Natural killer cell treated with Interleukin-12 subunit alpha and Interleukin-12 subunit beta and Interleukin-15 and Interleukin-18, amount 100 ng/mL, for 72 hours (primary cell): Measurements from ENCODE around the gene ALG12. TPM values are rescaled to one million over a fixed set of nuclear protein-coding genes. Genes with fewer than 3 reads are reported as not detected.
A peak's percentile ranks its signal among the peaks of the same experiment; 100 is the strongest.
"Not testable (repeated sequence)": the region's sequence is repeated elsewhere in the genome, so short reads cannot be mapped to it uniquely, and the experiment has no call there.

Experiments
- ATAC-seq, 2 donors: fragments of 150-1000 bp; cut with Tn5 transposase in 1 of 2; sonication (Bioruptor Pico), chemical (Tn5 transposase) in 1 of 2; 2 replicates each; pipeline ENCODE4 v1.10.0; 2021
- DNase-seq: peaks from one replicate; pipeline ENCODE4 v3.0.0; 2022; ENCODE audit warnings: low spot score
- H3K27ac Mint-ChIP-seq, 2 donors: 1 replicate in 1 of 2; 2 replicates in 1 of 2; pipeline ENCODE4 v1.8.0; 2022; ENCODE audit warnings: mixed read lengths in 2 of 2, mild to moderate bottlenecking in 1 of 2, moderate library complexity in 1 of 2
- H3K27me3 Mint-ChIP-seq, 2 donors: 1 replicate in 1 of 2; 2 replicates in 1 of 2; pipeline ENCODE4 v1.8.0; 2022; ENCODE audit warnings: mixed read lengths in 2 of 2
- H3K36me3 Mint-ChIP-seq: one replicate; pipeline ENCODE4 v1.8.0; 2022; ENCODE audit warnings: mixed read lengths
- H3K4me1 Mint-ChIP-seq, 2 donors: 1 replicate in 1 of 2; 2 replicates in 1 of 2; pipeline ENCODE4 v1.8.0; 2022; ENCODE audit warnings: low read depth in 2 of 2, mixed read lengths in 2 of 2, mild to moderate bottlenecking in 1 of 2
- H3K4me3 Mint-ChIP-seq: one replicate; pipeline ENCODE4 v1.8.0; 2022; ENCODE audit warnings: mixed read lengths
- H3K9me3 Mint-ChIP-seq: 2 replicates; pipeline ENCODE4 v1.8.0; 2022; ENCODE audit warnings: mixed read lengths
- total RNA-seq, 2 donors: library from RNA; stranded (reverse); gene quantifications; one replicate each; pipeline ENCODE4 v1.2.3, GENCODE V29; 2022

ALG12 gene
- total RNA-seq, 2 donors from 2014 or later = 19.3 to 22.9 TPM

- DNase-seq, H3K36me3 Mint-ChIP-seq, H3K27ac Mint-ChIP-seq, ATAC-seq, H3K9me3 Mint-ChIP-seq: not testable (repeated sequence)
- Mint-ChIP-seq H3K4me3 (peak overlapping the region; percentile 58), H3K27me3 (peaks cover 13 to 17% of the 10 kb centered on the region in 2 donors), H3K4me1 (peaks cover 22 to 27% of the 10 kb centered on the region in 2 donors)
Observed at GRCh38 chr22:49852568-49852897, 65.7 kb downstream of the ALG12 start.

DNA sequence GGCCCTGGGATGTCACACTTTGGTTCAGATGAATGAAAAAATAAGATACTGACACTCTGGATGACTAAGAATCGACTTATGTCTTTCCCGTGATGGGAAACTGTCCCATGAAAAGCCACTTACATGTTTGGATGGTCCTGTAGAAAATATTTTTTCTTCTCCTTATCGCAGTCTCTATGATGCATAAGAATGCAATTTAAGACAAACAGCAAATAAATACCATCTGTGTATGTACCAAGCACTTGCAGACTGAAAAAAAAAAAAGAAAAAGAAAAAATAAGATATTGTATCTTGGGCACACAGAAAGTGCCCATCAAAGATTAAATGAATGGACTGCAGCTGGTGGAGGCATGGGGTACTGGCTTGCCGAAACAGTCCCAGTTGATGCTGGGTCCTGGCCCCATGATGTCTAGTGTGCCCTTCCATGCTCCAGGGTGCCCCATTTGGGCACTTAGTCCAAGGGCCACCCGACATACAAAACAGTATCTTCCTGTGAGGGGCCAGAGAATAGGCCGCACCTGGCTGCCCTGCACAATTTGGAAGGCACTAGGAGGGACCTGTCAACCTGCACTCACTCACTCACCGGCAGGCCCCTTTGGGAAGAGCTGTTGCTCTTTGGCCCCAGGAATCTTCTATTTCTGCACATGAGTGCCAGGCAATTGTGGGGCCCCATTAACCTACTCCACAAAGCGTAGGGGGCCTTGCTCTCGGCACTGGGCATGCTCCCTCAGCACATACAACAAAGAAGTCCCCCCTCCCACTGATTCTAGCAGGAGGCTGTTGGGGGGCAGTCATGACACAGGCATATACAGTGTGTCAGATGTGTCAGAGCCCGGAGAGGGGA, 67.1 kb downstream of the ALG12 start:
- Mint-ChIP-seq H3K27ac (peak overlapping the region; percentile 58 to 73), H3K9me3 (no peaks in the 10 kb centered on the region), H3K4me3 (peak overlapping the region; percentile 58), H3K36me3 (no peaks in the 10 kb centered on the region), H3K27me3 (peaks cover 13 to 17% of the 10 kb centered on the region in 2 donors), H3K4me1 (peaks cover 22 to 26% of the 10 kb centered on the region in 2 donors)
- no peak for ATAC-seq
- DNase-seq = no peak

Other genes with a start within 250 kb of the ALG12 start
- 10 to 100 TPM; 31.2 to 59.5 TPM for gene BRD1, start 90.6 kb downstream of the ALG12 start, total RNA-seq
- 10 to 100 TPM; 18.3 to 30.7 TPM for gene ZBED4, start 64.6 kb downstream of the ALG12 start, total RNA-seq
- gene CRELD2, start 196 bp upstream of the ALG12 start, total RNA-seq = 10 to 100 TPM; 59.5 to 75.7 TPM
- 100 to 1,000 TPM in 1 of 2 donors, 10 to 100 TPM in 1; 78.5 to 115 TPM for gene PIM3, start 42.3 kb upstream of the ALG12 start, total RNA-seq
- gene IL17REL, start 94.3 kb upstream of the ALG12 start, total RNA-seq = not detected
- not detected for gene TTLL8, start 139.9 kb upstream of the ALG12 start, total RNA-seq
- gene MLC1, start 167.0 kb upstream of the ALG12 start, total RNA-seq = 10 to 100 TPM in 1 of 2 donors, 1 to 10 TPM in 1; 4.5 to 14.8 TPM
- gene MOV10L1, start 171.6 kb upstream of the ALG12 start, total RNA-seq = not detected